Astrocyte of the spinal cord (primary cell): ENCODE measurements around the gene FBXW8.

Source experiments
- DNase-seq: peaks from one replicate; pipeline ENCODE4 v3.0.0; 2011; ENCODE audit warnings: low read depth, low spot score
- H3K4me3 ChIP-seq: 2 replicates; pipeline ENCODE4 v1.5.1; 2011; ENCODE audit warnings: low read depth, mild to moderate bottlenecking, low read length, moderate library complexity
- in situ Hi-C: cut with HindIII; loops from 2 replicates; pipeline ENCODE4 v1.10.0; 2017; ENCODE audit warnings: low sequenced_read_pairs
- TF ChIP-seq, protein P1 (sequence below): IDR thresholded peaks from 2 replicates; pipeline ENCODE4 v1.5.1; 2012; ENCODE audit warnings: low read depth, mild to moderate bottlenecking, low read length, inconsistent platforms

Gene FBXW8

DNA sequence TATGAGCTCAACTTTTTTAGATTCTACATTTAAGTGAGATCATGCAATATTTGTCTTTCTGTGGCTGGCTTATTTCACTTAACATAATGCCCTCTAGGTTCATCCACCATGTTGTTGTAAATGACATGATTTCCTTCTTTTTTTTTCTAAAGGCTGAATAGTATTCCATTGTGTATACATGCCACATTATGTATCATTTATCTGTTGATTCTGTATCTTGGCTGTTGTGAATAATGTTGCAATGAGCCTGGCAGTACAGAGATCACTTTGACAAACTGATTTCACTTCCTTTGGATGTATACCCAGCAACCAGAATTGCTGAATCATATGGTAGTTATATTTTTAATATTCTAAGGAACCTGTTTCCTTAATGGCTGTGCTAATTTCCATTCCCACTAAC, 19.1 kb downstream of the FBXW8 start:
- in situ Hi-C loops = no loop called here

DNA sequence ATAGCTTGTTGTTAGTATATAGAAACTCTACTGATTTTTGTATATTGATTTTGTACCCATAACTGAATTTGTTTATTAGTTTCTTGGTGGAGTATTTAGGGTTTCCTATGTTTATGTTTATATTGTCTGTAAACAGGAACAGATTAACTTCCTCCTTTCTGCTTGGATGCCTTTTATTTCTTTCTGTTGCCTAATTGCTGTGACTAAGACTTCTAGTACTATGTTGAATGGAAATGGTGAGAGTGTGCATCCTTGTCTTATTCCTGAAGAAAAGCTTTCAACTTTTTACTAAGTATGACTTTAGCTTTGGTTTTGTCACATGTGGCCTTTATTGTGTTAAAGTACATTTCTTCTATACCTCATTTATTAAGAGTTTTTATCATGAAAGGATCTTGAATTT, 20.9 kb downstream of the FBXW8 start:
- TF ChIP-seq, protein P1, sequence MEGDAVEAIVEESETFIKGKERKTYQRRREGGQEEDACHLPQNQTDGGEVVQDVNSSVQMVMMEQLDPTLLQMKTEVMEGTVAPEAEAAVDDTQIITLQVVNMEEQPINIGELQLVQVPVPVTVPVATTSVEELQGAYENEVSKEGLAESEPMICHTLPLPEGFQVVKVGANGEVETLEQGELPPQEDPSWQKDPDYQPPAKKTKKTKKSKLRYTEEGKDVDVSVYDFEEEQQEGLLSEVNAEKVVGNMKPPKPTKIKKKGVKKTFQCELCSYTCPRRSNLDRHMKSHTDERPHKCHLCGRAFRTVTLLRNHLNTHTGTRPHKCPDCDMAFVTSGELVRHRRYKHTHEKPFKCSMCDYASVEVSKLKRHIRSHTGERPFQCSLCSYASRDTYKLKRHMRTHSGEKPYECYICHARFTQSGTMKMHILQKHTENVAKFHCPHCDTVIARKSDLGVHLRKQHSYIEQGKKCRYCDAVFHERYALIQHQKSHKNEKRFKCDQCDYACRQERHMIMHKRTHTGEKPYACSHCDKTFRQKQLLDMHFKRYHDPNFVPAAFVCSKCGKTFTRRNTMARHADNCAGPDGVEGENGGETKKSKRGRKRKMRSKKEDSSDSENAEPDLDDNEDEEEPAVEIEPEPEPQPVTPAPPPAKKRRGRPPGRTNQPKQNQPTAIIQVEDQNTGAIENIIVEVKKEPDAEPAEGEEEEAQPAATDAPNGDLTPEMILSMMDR = no peak
- in situ Hi-C loops = no loop called here
- no peak for DNase-seq
- no peak overlapping the region for H3K4me3 ChIP-seq

More for the DNA sequence above, 19.1 kb downstream of the FBXW8 start:
- H3K4me3 ChIP-seq = no peak overlapping the region
- TF ChIP-seq, protein P1 = no peak
- no peak for DNase-seq

DNA sequence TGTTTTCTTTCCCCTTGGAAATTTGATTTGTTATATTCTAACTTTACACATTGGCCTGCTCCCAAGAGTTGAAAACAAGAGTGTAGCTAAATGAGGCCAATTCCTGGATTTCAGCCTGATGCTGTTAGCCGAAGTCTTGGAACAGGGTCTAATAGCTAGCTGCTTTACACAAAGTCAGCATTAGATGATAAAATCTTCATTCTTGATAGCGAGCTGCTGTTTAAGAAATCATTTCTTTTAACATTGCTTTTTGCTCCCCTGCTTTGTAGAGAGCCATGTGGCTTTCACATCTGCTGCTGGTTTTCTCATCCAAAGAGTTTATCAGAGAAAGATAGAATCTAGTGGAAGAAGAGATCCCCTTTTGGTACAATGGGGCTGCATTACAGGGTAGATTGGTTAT, 22.3 kb downstream of the FBXW8 start:
- TF ChIP-seq, protein P1 = no peak
- in situ Hi-C loops = no loop called here
- H3K4me3 ChIP-seq = no peak overlapping the region

DNA sequence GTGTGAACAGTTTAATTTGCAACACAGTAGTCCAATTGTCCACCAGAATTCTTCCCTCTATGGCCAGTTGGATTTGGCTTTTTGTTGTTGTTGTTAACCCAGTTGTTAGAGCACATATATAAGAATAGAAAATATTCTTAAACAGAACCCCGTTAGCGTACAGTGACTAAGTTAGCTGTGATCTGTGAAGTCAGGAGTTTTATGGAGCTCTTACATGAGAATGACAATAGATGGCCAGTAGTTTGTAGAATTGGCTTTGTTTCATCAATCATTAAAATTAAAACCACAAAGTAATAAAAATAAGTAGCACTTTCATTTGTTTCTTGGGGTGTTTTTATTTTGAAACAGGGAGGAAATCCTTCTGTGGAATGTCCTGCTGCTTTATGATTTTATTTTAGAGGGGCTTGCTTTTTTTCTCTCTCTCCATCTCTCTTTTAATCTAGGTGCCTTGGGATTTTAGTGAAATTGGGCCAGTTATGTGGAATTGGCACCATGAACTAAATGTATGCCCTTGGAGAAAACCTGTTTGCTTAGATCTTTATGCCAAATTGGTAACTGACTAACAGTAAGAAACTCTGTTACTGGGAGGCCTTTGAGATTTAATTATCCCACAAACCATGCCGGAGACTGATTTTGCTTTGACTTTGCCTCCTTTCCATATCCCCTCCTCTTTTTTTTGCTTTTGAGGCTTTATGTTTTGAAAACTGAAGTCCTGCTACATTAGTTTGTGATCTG, 22.9 kb downstream of the FBXW8 start:
- no peak overlapping the region for H3K4me3 ChIP-seq
- in situ Hi-C loops = no loop called here
- TF ChIP-seq, protein P1 = no peak
- no peak for DNase-seq

More for the DNA sequence above, 22.3 kb downstream of the FBXW8 start:
- DNase-seq = no peak

DNA sequence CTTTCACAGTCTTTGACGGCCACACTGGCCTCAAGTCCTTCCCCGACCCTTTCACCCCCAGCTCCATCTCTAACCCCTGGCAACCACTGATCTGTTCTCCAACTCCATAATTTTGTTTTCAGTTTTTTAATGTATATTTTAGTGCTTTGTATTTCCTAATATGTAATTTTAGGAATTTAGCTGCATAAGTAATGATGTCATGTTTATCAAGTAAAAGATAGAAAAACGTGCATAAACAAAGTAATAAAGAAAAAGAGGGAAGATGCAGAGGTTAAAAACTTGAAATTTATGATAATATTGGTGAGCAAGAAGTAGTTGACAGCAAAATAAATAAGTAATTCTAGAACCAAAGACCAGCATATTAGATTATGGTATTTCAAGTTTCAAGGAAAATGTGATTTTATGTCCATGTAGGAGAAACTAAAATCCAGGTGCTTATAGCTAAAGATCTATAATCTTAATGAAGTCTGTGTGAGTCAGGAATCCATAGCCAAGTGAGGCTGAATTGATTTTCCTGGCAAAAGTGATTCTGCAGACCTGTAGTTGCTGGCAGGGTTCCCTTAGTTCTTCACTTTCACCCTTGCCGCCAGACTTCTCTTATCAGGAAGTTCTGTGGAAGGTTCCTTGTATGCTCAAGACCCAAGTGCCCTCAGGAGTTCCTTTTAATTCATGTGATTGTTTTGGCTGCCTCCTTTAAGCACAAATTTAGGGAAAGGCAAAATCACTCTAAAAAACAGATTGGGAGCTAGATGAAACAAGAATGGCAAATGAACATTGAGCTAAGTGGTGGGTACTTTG, 24.4 kb downstream of the FBXW8 start:
- in situ Hi-C loops = no loop called here
- no peak for DNase-seq
- H3K4me3 ChIP-seq = no peak overlapping the region
- TF ChIP-seq, protein P1 = no peak

DNA sequence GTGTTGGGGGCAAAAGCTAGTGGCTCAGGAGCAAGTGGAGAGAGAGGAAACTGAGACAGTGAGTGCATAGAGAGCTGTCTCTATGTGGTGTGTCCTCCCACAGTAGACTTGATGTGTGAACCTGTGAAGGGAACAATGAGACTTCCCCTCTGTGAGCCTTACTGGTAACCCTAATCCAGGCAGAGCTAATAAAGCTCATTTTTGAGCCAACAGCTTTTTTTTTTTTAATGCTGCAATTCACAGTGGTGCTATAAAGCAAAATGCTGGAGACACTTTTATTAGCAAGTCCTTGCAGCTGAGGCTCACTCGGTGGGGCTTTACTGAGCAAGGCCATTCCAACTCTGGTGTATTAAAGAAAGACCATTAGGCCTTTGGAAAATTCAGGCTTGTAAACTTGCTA, 26.9 kb downstream of the FBXW8 start:
- no peak overlapping the region for H3K4me3 ChIP-seq
- in situ Hi-C loops = no loop called here
- no peak for DNase-seq
- TF ChIP-seq, protein P1 = no peak
